HUDEP-2 (cell line): ENCODE results near the gene ASIP.
A peak's percentile ranks its signal among the peaks of the same experiment; 100 is the strongest.
"Not testable (repeated sequence)": the region's sequence is repeated elsewhere in the genome, so short reads cannot be mapped to it uniquely, and the experiment has no call there.

Source experiments
- DNase-seq, 76 experiments: peaks; one replicate each; lab custom pipeline; 2025; ENCODE audit not compliant: unreplicated experiment in 76 of 76; lab: John Stamatoyannopoulos, UW

ASIP gene

DNA sequence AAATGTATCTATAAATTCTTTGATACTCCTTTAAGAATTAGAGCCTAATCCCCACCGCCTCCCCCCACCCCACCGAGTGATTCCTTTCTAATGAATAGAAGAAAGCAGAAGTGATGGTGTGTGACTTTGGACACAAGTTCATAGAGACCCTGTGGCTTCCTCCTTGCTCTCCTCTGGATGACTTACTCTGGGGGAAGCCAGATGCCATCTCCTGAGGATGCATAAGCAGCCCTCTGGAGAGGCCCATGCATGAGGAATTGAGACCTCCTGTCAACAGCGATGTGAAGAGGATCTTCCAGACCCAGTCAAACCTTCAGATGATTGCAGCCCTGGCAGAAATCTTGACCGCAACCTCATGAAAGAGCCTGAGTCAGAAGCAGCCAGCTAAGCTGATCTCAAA is 40.8 kb downstream of the ASIP start:
- no peak for DNase-seq

DNA sequence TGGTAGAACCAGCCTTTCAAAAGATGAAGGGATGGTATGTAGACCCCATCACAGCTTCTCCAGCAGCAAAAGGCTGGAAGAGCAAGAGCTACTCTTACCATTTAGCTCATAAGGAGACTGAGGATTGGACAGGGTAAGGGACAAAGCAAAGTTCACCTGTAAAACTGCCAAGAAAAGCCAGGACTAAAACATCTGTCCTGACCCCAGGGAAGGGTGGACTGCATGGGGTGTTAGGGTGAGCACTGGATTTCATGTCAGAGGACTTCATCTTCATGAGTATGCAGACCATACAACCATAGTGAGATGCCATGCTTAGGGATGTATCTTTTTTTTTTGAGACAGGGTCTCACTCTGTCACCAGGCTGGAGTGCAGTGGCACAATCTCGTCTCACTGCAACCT is 42.6 kb downstream of the ASIP start:
- DNase-seq, result no peak

DNA sequence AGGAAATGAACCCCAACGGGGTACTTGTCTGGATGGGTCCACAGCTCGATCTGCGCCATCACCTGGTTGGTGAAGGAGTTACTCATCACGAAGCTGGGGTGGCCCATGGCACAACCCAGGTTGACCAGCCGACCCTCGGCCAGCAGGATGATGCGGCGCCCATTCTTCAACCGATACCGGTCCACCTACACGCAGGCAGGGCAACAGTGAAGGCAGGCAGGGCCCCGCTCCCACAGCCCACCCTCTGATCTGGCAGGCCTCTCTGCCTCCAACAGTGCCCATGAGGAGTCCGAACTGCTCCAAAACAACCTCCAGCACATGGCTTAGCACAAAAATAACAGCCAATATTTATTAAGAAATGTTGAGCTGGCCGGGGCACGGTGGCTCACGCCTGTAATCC is 44.2 kb downstream of the ASIP start:
- no peak for DNase-seq

DNA sequence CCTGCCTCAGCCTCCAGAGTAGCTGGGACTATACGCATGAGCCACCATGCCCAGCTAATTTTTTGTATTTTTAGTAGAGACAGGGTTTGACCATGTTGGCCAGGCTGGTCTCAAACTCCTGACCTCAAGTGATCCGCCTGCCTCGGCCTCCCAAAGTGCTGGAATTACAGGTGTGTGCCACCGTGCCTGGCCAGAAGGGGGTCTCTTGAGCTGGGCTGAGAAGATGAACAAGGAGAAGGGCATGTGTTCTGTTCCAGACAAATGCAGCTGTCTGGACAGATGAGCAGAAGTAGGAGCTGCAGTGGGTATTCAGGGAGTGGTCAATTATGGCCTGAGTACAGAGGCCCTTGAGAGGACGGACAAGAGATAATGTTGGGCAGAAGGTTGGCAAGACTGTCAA is 46.3 kb downstream of the ASIP start:
- not testable (repeated sequence) for DNase-seq

DNA sequence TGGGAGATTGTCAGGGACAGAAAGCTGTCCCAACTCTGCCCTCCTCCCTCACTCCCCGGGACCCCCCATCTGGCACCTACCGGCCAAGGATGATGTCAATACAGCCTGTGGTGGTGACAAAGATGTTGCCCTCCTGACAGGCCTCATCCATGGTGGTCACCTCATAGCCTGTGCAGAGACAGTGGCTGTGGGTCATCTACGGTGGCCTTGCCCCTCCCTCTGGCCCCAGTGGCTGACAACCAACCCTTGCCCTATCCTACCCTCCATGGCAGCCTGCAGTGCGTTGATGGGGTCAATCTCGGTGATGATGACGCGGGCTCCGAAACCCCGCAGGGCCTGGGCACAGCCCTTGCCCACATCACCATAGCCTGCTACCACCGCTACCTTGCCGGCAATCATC is 49.2 kb downstream of the ASIP start:
- DNase-seq, result no peak

DNA sequence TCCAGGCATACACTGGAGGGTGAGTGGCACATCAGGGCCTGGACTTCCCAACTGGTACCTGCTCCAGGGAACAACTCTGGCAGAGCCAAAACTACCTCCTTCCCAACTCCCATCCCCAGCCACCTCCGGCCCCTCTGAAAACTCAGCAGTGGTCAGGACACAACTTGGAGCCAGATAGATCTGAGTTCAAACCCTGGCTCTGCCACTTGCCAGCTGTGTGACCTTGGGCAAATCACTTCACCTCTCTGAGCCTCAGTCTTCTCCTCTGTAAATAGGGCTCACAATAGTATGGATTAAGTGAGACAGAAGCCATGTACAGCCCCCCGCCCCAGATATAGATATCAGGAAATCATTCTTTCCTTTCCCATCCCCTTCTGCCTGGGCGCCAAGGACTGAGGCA is 51.3 kb downstream of the ASIP start:
- no peak for DNase-seq

DNA sequence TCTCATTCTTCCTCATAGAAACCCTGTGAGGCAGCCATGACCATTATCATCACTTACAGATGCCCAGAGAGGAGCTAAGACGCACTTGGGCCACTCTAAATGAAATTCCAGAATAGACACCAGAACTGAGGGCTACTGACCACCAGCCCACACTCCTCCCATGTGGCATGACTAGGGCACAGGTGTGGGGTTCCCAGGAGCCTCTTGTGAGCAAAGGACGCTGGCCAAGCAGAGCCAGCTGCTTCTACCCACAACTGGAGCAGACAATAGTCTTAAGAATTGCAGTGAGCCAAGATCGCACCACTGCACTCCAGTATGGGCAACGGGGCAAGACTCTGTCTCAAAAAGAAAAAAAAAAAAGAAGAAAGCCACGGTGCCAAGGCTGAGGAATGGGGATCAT is 51.9 kb downstream of the ASIP start:
- DNase-seq, result no peak

DNA sequence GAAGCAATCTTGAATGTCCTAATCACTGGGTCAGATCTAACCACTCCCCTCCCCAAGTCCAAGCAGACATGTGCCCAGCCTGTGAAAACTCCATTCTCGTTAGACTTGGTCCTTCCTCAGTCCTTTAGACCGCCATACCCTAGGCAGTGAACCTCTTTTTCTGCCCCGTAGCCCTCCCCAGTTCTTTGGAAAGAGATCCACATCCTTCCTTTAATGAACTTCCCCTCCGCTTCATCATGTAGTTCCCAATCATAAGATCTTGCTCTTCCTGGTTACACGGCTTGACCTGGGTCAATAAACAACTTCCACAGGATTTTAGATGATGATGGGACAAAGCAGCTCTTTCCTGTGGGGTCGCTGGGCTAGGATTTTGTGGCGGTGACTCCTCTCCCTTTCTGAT is 52.4 kb downstream of the ASIP start:
- no peak for DNase-seq

DNA sequence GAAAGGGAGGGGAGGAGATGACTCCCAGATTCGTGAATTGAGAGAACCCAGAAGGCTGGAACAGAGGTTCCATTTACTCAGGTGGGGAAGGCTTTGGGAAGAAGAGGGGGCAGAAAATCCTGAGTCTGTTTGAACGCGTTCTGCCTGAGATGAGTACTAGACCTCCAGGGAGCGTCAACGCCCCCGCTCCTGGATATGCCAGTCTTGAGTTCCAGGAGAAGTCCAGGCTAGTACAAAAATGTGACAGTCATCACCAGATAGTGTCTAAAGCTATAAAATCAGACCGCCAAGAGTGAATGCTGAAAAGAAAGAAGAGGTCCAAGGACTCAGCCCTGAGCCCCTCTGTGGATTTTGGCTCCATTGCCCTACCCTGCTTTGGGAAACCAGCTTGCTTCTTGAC is 53.3 kb downstream of the ASIP start:
- no peak for DNase-seq

DNA sequence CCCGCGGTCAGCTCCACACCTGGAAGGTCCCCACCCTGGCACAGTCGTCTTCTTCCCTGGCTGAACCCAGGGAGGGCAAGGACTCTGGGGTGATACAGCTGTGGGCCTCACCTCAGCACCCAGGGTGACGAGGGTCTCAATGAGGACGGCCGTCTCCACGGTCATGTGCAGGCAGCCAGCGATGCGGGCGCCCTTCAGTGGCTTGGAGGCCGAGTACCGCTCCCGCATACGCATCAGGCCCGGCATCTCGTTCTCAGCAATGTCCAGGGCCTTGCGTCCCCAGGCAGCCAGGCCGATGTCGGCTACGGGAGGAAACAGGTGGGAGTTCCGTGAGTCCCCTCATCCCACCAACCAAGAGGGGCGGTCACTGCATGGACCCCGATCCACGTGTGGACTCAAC is 54.1 kb downstream of the ASIP start:
- DNase-seq, result no peak

DNA sequence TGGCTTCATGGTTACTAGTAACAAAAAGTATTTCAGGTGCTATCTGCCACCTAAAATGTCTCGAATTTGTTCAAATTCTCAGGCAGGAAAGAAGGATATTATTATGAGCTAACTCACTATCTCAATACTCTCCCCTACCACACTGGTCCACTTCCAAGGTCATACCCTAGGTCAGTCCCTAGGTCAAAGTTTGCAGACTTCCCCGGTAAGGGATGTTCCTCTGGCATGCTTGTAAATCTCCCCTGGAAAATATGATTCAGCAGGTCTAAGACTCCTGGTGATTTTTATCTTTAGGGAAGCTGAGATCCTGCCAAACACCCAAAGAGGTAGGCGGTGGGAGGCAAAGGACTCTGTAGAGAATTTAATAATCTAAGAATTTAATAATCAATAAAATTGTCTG is 55.2 kb downstream of the ASIP start:
- no peak for DNase-seq

DNA sequence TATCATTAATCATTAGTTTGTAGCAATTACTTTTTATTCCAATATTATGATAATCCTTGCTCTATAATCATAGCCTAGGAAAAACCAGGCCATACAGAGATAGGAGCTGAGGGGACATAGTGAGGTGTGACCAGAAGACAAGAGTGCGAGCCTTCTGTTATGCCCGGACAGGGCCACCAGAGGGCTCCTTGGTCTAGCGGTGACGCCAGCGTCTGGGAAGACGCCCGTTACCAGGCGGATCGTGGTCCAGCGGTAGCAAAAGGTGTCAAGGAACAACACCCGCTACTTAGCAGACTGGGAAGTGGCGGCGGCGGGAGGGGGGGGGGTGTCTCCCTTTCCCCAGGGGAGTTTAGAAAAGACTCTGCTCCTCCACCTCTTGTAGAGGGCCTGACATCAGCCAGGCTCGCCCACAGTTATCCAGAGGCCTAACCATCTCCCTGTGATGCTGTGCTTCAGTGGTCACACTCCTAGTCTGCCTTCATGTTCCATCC is 57.1 kb downstream of the ASIP start:
- not testable (repeated sequence) for DNase-seq

DNA sequence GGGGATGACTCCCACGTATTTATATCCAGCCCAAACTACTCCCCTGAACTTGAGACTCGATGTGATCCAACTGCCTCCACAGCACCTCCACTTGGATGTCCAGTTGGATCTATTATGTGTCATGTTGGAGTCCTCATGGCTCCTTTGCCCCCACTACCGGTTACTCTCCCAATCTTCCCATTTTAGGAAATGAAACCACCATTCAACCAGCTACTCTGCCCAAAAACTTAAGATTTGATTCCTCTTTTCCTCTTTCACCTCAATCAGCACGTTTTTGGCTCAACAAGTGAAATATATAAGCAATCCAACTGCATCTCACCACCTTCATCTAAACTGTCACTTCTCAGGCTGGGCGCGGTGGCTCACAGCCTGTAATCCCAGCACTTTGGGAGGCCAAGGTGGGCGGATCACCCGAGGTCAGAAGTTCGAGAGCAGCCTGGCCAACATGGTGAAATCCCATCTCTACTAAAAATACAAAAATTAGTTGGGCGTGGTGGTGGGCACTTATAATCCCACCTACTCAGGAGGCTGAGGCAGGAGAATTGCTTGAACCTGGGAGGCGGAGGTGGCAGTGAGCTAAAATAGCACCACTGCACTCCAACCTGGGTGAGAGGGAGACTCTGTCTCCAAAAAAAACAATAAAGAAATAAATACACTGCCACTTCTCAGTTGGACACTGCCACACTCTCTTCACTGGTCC is 58.5 kb downstream of the ASIP start:
- DNase-seq, result no peak

DNA sequence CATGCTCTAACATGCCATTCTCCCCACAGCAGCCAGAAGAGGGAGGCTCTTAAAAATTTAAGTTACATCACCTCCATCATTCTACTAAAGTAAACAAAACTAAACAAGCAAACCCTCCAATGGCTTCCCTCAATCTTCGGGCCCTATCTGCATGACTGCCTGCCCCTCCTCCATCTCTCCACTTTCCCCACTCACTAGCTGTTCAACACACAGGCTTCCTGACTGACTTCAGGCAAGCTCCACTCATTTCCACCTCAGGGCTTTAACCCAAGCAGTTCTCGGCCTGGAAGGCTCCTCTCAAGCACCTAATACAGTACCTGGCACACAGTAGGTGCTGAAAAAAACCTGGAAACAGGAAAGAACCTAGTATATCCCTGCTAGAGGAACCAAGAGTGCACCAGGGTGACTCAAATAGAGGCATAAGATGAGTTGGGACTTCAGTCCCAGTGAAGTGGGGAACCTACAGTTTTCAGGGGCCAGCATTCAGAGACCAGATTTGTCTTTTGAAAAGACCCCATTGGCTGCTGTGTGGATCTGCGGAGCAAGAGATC is 59.1 kb downstream of the ASIP start:
- peak in 1 of 76 experiments; percentile 3 for DNase-seq

DNA sequence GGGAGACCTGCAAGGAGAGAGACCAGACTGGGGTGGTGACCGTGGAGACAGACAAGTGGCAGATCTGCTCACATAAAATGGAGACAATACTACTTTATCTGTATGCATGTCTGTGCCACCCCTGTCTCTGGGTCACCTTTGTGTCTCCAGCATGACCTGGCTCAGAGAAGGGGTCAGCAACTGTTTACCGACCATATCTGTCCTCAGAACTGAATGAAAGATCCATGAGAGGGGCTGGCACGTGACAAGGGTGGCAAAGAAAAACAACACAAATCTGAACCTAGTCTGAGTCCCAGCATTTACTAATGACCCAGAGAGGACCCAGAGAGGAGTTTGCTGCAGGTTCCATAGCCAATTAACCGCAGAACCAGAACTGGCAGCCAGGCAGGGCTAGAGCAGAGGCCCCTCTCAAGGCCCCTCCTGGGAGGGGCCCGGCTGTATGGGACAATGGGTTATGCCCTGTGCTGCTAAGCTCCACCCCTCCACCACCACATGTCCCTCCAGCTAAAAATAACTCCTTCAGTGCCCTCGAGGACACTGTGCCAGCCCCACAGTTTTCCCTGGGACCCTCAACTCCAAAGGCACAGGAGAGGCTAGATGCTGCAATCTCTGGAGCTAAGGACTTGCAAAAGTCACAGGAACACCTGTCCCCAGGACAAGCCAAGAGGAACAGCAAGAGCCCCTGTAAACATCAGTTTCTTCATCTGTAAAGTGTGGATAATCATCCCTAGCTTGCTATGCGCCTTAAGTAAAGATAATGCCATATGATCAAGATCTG is 59.8 kb downstream of the ASIP start:
- peak in 32 of 76 experiments; percentile 3 to 44 (median 20) for DNase-seq

DNA sequence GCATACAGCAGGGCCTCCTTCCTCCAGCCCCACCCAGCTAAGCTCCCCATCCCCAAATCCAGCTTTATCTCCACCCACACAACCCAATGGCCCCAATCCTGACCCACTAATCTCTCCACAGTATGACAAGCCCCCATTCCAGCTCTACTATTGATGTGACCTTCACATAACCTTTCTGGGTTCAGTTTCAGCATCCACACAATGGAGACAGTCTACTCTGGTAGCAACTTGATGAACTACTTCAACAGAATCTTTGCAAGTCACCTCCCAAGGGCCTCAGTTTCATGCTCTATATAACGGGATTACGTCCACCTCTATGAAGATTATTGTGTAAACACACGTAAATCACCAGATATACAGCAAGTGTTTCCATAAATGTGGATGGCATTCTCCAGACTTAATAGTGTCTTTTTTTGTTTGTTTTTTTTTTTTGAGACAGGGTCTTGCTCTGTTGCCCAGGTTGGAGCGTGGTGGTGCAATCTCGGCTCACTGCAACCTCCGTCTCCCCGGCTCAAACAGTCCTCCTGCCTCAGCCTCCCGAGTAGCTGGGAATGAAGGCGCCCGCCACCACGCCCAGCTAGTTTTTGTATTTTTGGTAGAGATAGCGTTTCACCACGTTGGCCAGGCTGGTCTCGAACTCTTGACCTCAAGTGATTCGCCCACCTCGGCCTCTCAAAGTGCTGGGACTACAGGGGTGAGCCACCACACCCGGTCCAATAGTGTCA is 60.5 kb downstream of the ASIP start:
- peak in 24 of 76 experiments; percentile 8 to 53 (median 26) for DNase-seq

DNA sequence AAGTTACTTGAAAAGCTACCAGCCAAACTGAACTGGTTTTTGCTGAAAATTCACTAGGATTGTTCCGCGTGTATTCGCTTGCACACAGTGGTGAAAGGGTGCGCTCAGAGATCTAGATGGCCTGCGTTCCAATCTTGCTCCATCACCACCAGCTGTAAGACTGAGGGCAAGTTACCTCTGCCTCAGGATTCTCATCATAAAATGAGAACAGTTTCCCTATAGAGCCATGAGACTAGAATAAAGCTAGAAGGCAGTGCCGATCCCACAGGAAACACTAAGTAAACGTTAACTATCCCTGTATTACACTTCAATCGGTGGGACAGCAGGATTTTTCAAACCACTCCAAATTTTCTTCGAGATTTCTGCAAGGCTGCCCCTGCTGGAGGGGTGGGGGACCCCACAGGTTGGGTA is 61.1 kb downstream of the ASIP start:
- peak in 6 of 76 experiments; percentile 14 to 42 (median 30) for DNase-seq

DNA sequence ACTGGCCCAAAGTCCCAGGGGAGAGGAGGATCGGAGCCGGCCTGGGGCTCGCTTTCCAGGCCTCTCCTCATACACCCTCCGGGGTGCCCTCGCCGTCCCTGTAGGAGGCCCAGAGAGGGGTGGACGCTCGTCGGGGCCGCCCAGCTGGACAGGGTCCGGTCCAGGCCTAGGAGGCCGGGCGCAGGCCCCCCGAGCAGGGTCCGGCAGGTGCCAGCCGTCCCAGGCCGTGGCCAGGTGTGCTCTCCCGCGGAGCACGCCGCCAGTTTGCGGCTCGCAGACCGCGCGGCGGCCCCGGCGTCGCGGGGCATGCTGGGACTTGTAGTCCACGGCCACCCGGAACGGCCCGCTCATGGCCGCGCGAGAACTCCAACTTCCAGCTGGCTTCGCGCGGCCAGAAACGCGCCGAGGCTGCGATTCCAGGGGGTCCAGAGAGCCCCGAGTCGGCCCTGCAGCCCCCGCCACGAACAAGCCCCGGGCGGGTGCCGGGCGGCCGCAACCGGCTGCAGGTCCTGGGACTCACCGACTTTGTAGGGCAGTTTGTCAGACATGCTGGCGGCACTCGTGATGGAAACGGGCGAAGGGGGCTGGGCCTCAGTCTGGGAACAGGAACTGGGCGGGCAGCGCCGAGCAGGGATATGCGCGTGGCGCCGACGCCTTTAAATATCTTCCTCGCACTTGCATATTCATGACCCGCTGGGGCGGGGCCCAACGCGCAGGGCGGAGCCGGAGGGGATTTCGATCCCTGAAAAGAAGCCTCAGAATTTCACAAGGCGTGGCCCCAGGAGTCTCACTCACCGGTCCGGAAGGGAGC is 61.7 kb downstream of the ASIP start, which contains the start of gene AHCY:
Gene AHCY, minus strand, starts transcription at position 633 of the 811 bp plus-strand sequence. Its CDS starts 85 bp downstream, at position 548.
- peak in 75 of 76 experiments; percentile 63 to 98 (median 91) for DNase-seq

DNA sequence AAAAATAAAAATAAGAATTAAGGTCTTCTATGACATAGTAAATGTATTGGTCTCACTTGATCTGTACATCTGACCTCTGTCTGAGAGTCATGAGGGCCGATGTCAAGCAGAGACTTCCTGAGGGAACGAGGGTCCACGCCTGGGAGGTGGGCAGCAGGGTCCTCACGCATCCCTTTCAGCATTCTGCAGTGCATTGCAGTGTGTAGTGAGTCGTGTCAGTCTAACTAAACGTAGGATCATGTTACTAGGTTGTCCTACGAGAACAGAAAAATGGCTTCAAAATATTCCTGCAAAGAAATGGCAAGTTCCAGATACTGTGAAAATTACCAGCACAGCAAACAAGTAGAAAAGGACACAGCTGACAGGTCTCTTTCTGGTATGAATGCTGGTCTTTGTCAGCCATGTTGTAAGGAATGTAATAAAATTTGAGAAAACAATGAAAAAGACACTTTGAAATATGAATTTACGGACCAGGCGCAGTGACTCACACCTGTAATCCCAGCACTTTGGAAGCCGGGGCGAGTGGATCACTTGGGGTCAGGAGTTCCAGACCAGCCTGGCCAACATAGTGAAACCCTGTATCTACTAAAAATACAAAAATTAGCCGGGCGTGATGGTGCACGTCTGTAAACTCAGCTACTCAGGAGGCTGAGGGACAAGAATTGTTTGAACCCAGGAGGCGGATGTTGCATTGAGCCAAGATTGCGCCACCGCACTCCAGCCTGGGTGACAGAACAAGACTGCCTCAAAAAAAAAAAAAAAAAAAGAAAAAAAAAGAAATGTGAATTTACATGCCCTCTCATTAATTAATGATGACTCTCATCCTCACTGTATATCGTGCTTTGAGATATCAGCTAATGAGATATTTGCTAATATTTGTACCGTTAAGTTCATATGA is 64.4 kb downstream of the ASIP start:
- DNase-seq, result no peak
